Neural crest cell (in vitro differentiated cells): ENCODE measurements around the gene URB2. TPM values are rescaled to one million over a fixed set of nuclear protein-coding genes. Genes with fewer than 3 reads are reported as not detected.
"Not testable (repeated sequence)": the region's sequence is repeated elsewhere in the genome, so short reads cannot be mapped to it uniquely, and the experiment has no call there.

Experiments
- DNase-seq: peaks from one replicate; pipeline ENCODE4 v3.0.0; 2021; ENCODE audit warnings: low read depth, mixed read lengths, low spot score
- H3K27ac Mint-ChIP-seq: one replicate; pipeline ENCODE4 v1.8.0; 2021; ENCODE audit warnings: mild to moderate bottlenecking, mixed read lengths; ENCODE audit not compliant: unreplicated experiment
- H3K27me3 Mint-ChIP-seq: 2 replicates; pipeline ENCODE4 v1.8.0; 2021; ENCODE audit warnings: low read depth, mild to moderate bottlenecking, mixed read lengths
- H3K36me3 Mint-ChIP-seq: 2 replicates; pipeline ENCODE4 v1.8.0; 2021; ENCODE audit warnings: low read depth, mild to moderate bottlenecking, mixed read lengths
- H3K4me1 Mint-ChIP-seq: 2 replicates; pipeline ENCODE4 v1.8.0; 2021; ENCODE audit warnings: mixed read lengths
- H3K4me3 Mint-ChIP-seq: one replicate; pipeline ENCODE4 v1.8.0; 2021; ENCODE audit warnings: mild to moderate bottlenecking, mixed read lengths
- H3K9me3 Mint-ChIP-seq: 2 replicates; pipeline ENCODE4 v1.8.0; 2021; ENCODE audit warnings: mixed read lengths
- CTCF ChIP-seq: fragments of 200-600 bp; sonication (generic); conservative IDR thresholded peaks from 2 replicates; pipeline ENCODE4 v1.5.0; 2021; ENCODE audit warnings: antibody characterized with exemption, mild to moderate bottlenecking
- total RNA-seq: library from RNA; stranded (reverse); gene quantifications from 2 replicates; pipeline ENCODE4 v1.2.1, GENCODE V29; 2021

URB2 gene
- total RNA-seq, 1 donor from 2014 or later, result 27.1 TPM

GRCh38 chr1:229594227-229595008 is 31.6 kb upstream of the URB2 start:
- H3K4me3 Mint-ChIP-seq, result no peak overlapping the region
- H3K27me3 Mint-ChIP-seq, result no peaks in the 10 kb centered on the region
- H3K9me3 Mint-ChIP-seq, result no peaks in the 10 kb centered on the region
- DNase-seq, result no peak
- no peak overlapping the region for H3K27ac Mint-ChIP-seq
- no peak for TF ChIP-seq CTCF
- peaks cover 1% of the 10 kb centered on the region for H3K36me3 Mint-ChIP-seq
- H3K4me1 Mint-ChIP-seq, result no peaks in the 10 kb centered on the region

GRCh38 chr1:229595876-229596275 is 30.2 kb upstream of the URB2 start:
- H3K4me3 Mint-ChIP-seq, H3K4me1 Mint-ChIP-seq, H3K27ac Mint-ChIP-seq, H3K36me3 Mint-ChIP-seq, H3K9me3 Mint-ChIP-seq, DNase-seq, H3K27me3 Mint-ChIP-seq: not testable (repeated sequence)

- Mint-ChIP-seq H3K4me1 (no peaks in the 10 kb centered on the region), H3K36me3 (peaks cover 8% of the 10 kb centered on the region), H3K9me3 (no peaks in the 10 kb centered on the region), H3K4me3 (no peak overlapping the region), H3K27ac (no peak overlapping the region), H3K27me3 (no peaks in the 10 kb centered on the region)
- DNase-seq, result no peak
- TF ChIP-seq CTCF, result no peak
These were observed 28.9 kb upstream of the URB2 start for GRCh38 chr1:229596925-229597699.

- TF ChIP-seq CTCF, result no peak
- H3K27ac Mint-ChIP-seq, result no peak overlapping the region
- H3K9me3 Mint-ChIP-seq, result no peaks in the 10 kb centered on the region
- DNase-seq, result no peak
- H3K4me3 Mint-ChIP-seq, result no peak overlapping the region
- H3K36me3 Mint-ChIP-seq, result peaks cover 11% of the 10 kb centered on the region
- no peaks in the 10 kb centered on the region for H3K27me3 Mint-ChIP-seq
- H3K4me1 Mint-ChIP-seq, result no peaks in the 10 kb centered on the region
These were observed 28.2 kb upstream of the URB2 start for GRCh38 chr1:229597877-229598276.

- peaks cover 11% of the 10 kb centered on the region for H3K36me3 Mint-ChIP-seq
These were observed 26.7 kb upstream of the URB2 start for GRCh38 chr1:229599218-229599954.

More at GRCh38 chr1:229599218-229599954, 26.7 kb upstream of the URB2 start:
- no peaks in the 10 kb centered on the region for H3K4me1 Mint-ChIP-seq
- no peaks in the 10 kb centered on the region for H3K9me3 Mint-ChIP-seq
- no peak overlapping the region for H3K27ac Mint-ChIP-seq
- H3K4me3 Mint-ChIP-seq, result no peak overlapping the region
- DNase-seq, result no peak
- H3K27me3 Mint-ChIP-seq, result no peaks in the 10 kb centered on the region
- no peak for TF ChIP-seq CTCF
